Glutamatergic neuron (in vitro differentiated cells): ENCODE measurements around the gene DNAH6. TPM values are rescaled to one million over a fixed set of nuclear protein-coding genes. Genes with fewer than 3 reads are reported as not detected.

ENCODE experiments used
- DNase-seq: peaks from one replicate; pipeline ENCODE4 v3.0.0; 2022
- H3K27ac Mint-ChIP-seq: one replicate; pipeline ENCODE4 v1.8.0; 2020; ENCODE audit warnings: mild to moderate bottlenecking, mixed read lengths, inconsistent platforms; ENCODE audit not compliant: unreplicated experiment
- H3K27me3 Mint-ChIP-seq: one replicate; pipeline ENCODE4 v1.8.0; 2020; ENCODE audit warnings: mild to moderate bottlenecking, moderate library complexity, mixed read lengths, inconsistent platforms; ENCODE audit not compliant: unreplicated experiment
- H3K36me3 Mint-ChIP-seq: one replicate; pipeline ENCODE4 v1.8.0; 2020; ENCODE audit warnings: mild to moderate bottlenecking, mixed read lengths, inconsistent platforms; ENCODE audit not compliant: unreplicated experiment
- H3K4me1 Mint-ChIP-seq: one replicate; pipeline ENCODE4 v1.8.0; 2020; ENCODE audit warnings: mild to moderate bottlenecking, low read depth, mixed read lengths, inconsistent platforms; ENCODE audit not compliant: unreplicated experiment
- H3K4me3 Mint-ChIP-seq: one replicate; pipeline ENCODE4 v1.8.0; 2020; ENCODE audit warnings: mild to moderate bottlenecking, mixed read lengths, inconsistent platforms; ENCODE audit not compliant: unreplicated experiment
- H3K9me3 Mint-ChIP-seq: one replicate; pipeline ENCODE4 v1.8.0; 2020; ENCODE audit warnings: mild to moderate bottlenecking, moderate library complexity, mixed read lengths, inconsistent platforms; ENCODE audit not compliant: unreplicated experiment
- total RNA-seq: library from RNA; stranded (reverse); fragmentation: NEBNext Ultra II Directional; extraction: Animal tissue kit (Norgen Biotek cat#: 25700); gene quantifications from one replicate; pipeline ENCODE4 v1.2.1, GENCODE V29; 2021; ENCODE audit not compliant: unreplicated experiment
- TF ChIP-seq, protein P1 (sequence below): fragments of 200-600 bp; sonication (generic); IDR thresholded peaks from one replicate; pipeline ENCODE4 v1.5.0; 2021; ENCODE audit not compliant: partially characterized antibody, unreplicated experiment

DNAH6 gene
- total RNA-seq, 1 donor from 2014 or later = 0.86 TPM

DNA sequence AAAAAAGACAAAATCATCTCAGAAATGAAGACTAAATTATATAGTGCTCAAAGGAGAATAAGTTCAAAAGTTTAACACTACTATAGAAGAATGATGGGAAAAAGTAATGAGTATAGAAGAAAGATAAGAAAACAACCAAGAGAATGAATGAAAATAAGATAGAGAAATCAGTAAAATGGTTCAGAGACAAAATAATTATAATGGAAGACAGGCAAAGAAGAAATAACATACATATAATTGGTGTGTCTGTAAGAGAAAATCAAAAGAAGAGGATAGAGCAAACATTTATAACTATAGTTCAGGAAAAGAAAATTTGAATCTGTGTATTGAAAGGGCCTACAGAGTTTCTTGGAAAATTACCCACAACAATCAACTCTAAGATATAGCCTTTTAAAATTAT, 43.5 kb downstream of the DNAH6 start:
- Mint-ChIP-seq H3K4me1 (no peaks in the 10 kb centered on the region), H3K9me3 (no peaks in the 10 kb centered on the region), H3K36me3 (no peaks in the 10 kb centered on the region), H3K27me3 (no peaks in the 10 kb centered on the region), H3K27ac (no peak overlapping the region), H3K4me3 (no peak overlapping the region)
- no peak for DNase-seq
- TF ChIP-seq, protein P1, sequence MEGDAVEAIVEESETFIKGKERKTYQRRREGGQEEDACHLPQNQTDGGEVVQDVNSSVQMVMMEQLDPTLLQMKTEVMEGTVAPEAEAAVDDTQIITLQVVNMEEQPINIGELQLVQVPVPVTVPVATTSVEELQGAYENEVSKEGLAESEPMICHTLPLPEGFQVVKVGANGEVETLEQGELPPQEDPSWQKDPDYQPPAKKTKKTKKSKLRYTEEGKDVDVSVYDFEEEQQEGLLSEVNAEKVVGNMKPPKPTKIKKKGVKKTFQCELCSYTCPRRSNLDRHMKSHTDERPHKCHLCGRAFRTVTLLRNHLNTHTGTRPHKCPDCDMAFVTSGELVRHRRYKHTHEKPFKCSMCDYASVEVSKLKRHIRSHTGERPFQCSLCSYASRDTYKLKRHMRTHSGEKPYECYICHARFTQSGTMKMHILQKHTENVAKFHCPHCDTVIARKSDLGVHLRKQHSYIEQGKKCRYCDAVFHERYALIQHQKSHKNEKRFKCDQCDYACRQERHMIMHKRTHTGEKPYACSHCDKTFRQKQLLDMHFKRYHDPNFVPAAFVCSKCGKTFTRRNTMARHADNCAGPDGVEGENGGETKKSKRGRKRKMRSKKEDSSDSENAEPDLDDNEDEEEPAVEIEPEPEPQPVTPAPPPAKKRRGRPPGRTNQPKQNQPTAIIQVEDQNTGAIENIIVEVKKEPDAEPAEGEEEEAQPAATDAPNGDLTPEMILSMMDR = no peak

DNA sequence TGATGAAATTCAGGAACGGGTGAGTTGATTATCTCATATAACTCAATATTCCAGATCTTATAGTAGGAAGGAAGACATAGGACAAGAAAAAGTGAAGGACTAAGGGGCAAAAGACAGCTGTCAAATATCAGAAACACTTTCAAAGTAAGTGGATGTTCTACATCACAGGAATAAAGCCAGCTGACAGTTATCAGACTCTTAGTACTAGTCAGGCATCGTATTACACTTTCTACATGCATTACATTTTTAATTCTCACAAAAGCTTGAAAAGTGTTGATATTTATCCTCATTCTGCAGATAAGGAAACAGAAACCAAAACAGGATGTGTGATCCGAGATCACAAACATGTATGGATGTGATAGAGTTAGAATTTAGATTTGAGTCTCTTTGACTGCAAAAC, 63.4 kb downstream of the DNAH6 start:
- Mint-ChIP-seq H3K36me3 (no peaks in the 10 kb centered on the region), H3K27ac (no peak overlapping the region), H3K27me3 (no peaks in the 10 kb centered on the region), H3K4me3 (no peak overlapping the region), H3K4me1 (no peaks in the 10 kb centered on the region), H3K9me3 (peaks cover 5% of the 10 kb centered on the region)
- TF ChIP-seq, protein P1 = no peak
- DNase-seq = no peak

DNA sequence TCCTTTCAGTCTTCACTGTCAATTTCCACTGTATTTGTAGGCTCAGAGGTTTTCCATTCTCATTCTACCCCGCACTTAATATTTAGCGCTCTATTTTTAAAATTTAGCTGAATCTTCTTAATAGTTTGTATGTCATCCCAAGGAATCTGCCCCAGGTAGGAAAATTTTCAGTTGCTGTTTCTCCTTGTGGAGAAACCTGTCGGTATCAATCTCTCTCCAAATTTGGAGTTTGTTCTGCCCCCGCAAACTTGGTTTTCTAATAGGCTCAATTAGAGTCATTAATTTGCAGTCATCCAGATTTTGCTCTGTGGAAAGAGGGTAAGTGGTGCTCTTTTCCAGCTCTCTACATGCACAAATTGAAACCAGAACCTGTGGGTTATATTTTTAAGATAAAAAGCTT, 87.6 kb downstream of the DNAH6 start:
- Mint-ChIP-seq H3K27ac (no peak overlapping the region), H3K9me3 (no peaks in the 10 kb centered on the region)

DNA sequence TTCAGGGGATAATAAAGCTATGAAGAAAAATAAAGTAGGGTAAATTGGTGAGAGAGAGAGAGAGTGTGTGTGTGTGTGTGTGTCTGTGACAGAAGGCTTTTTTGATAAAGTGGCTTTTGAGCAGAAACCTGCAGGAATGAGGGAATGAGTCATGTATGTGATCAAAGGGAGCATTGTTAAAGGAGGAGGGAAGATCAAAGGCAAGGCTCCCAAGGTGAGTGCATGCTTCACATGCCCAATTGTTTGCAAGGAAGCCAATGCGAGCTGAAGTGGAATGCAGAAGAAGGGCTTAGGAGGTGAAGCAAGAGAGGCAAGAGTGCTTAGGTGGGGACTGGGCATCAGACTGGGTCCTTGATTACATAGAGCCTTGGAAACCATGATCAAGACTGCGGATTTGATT, 96.8 kb downstream of the DNAH6 start:
- TF ChIP-seq, protein P1 = no peak
- Mint-ChIP-seq H3K27ac (no peak overlapping the region), H3K4me1 (no peaks in the 10 kb centered on the region), H3K9me3 (peaks cover 2% of the 10 kb centered on the region), H3K36me3 (peaks cover 4% of the 10 kb centered on the region), H3K4me3 (no peak overlapping the region), H3K27me3 (no peaks in the 10 kb centered on the region)
- DNase-seq = no peak

More for the DNA sequence above, 87.6 kb downstream of the DNAH6 start:
- Mint-ChIP-seq H3K4me3 (no peak overlapping the region), H3K4me1 (no peaks in the 10 kb centered on the region), H3K27me3 (no peaks in the 10 kb centered on the region), H3K36me3 (peaks cover 7% of the 10 kb centered on the region)
- DNase-seq = no peak
- TF ChIP-seq, protein P1 = no peak

DNA sequence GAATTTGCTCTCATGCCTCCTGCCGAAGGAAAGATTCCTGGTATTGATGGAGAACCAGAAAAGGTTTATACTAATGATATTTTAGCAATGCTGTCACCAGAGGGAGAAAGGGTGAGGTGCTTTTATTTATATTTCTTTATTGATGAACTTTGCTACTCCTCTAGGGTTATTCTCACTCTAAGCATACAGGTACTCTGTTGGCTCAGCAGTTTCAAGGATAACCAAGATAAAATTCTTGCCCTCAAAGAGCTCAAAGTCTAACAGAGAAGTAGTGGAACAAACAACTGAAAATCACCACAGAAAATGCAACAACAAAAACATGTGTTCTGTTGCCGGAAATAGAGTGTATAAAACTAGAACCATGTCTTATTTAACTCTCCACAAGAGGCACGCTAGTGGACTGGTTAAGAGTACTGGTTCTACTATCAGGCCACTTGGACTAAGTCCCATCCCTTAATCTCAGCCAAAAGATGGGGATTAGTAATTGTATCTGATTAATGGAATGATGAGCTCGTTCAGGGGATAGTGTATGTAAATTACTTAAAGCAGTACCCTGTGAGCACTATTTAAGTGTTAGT, 103.6 kb downstream of the DNAH6 start:
- Mint-ChIP-seq H3K27ac (no peak overlapping the region), H3K27me3 (no peaks in the 10 kb centered on the region), H3K9me3 (no peaks in the 10 kb centered on the region), H3K4me1 (no peaks in the 10 kb centered on the region), H3K4me3 (no peak overlapping the region), H3K36me3 (no peaks in the 10 kb centered on the region)
- TF ChIP-seq, protein P1 = no peak
- DNase-seq = no peak
